GM21367 (cell line): ENCODE results near the gene ADARB2.
"Not testable (repeated sequence)": the region's sequence is repeated elsewhere in the genome, so short reads cannot be mapped to it uniquely, and the experiment has no call there.

ENCODE experiments used
- ATAC-seq: cut with Tn5 transposase; IDR thresholded peaks from one replicate; pipeline ENCODE4 v1.9.1; 2021; ENCODE audit not compliant: unreplicated experiment

Gene ADARB2

GRCh38 chr10:1169981-1170866, 567.1 kb downstream of the ADARB2 start:
- no peak for ATAC-seq

GRCh38 chr10:1169186-1169885, 568.0 kb downstream of the ADARB2 start:
- ATAC-seq, result no peak

- no peak for ATAC-seq
Observed at GRCh38 chr10:1168763-1169162, 568.6 kb downstream of the ADARB2 start.

- ATAC-seq, result no peak
Observed at GRCh38 chr10:1166828-1167275, 570.5 kb downstream of the ADARB2 start.

- no peak for ATAC-seq
Observed at GRCh38 chr10:1166101-1166827, 571.1 kb downstream of the ADARB2 start.

GRCh38 chr10:1163831-1164230, 573.5 kb downstream of the ADARB2 start:
- no peak for ATAC-seq

GRCh38 chr10:1163204-1163660, 574.1 kb downstream of the ADARB2 start:
- no peak for ATAC-seq

- no peak for ATAC-seq
Observed at GRCh38 chr10:1162481-1163203, 574.7 kb downstream of the ADARB2 start.

- not testable (repeated sequence) for ATAC-seq
Observed at GRCh38 chr10:1161315-1161673, 576.0 kb downstream of the ADARB2 start.

- no peak for ATAC-seq
Observed at GRCh38 chr10:1160561-1161314, 576.6 kb downstream of the ADARB2 start.

- ATAC-seq, result no peak
Observed at GRCh38 chr10:1159131-1160061, 577.9 kb downstream of the ADARB2 start.

GRCh38 chr10:1158536-1158935, 578.8 kb downstream of the ADARB2 start:
- ATAC-seq, result not testable (repeated sequence)

- no peak for ATAC-seq
Observed at GRCh38 chr10:1158066-1158465, 579.3 kb downstream of the ADARB2 start.

- ATAC-seq, result no peak
Observed at GRCh38 chr10:1157615-1157933, 579.8 kb downstream of the ADARB2 start.

- ATAC-seq, result no peak
Observed at GRCh38 chr10:1156921-1157614, 580.3 kb downstream of the ADARB2 start.

- no peak for ATAC-seq
Observed at GRCh38 chr10:1156616-1156886, 580.8 kb downstream of the ADARB2 start.

- no peak for ATAC-seq
Observed at GRCh38 chr10:1155791-1156615, 581.3 kb downstream of the ADARB2 start.
